Liver (tissue), 9 donors: Measurements from ENCODE around the gene ENKD1. TPM values are rescaled to one million over a fixed set of nuclear protein-coding genes. Genes with fewer than 3 reads are reported as not detected.
A peak's percentile ranks its signal among the peaks of the same experiment; 100 is the strongest.

Experiments used
- DNase-seq: peaks from one replicate; pipeline ENCODE4 v3.0.0-alpha.2; 2017; ENCODE audit warnings: low spot score
- H3K27ac ChIP-seq, 2 donors: one replicate each; pipeline ENCODE4 v1.7.0; 2013; ENCODE audit warnings: inconsistent platforms in 2 of 2, low read length in 2 of 2, control low read depth in 1 of 2, low read depth in 1 of 2, mild to moderate bottlenecking in 1 of 2
- H3K27me3 ChIP-seq, 4 donors: one replicate each; pipeline versions ENCODE4 v1.6.1 to v1.7.0; 2013; ENCODE audit warnings: low read length in 3 of 4, inconsistent platforms in 1 of 4, mild to moderate bottlenecking in 1 of 4, moderate library complexity in 1 of 4; ENCODE audit not compliant: control insufficient read depth in 4 of 4, insufficient read depth in 4 of 4
- H3K36me3 ChIP-seq, 4 donors: one replicate each; pipeline versions ENCODE4 v1.6.1 to v1.7.0; 2013; ENCODE audit warnings: low read length in 3 of 4, mild to moderate bottlenecking in 3 of 4, low read depth in 1 of 4, moderate library complexity in 1 of 4; ENCODE audit not compliant: control insufficient read depth in 4 of 4, insufficient read depth in 3 of 4
- H3K4me1 ChIP-seq, 4 donors: one replicate each; pipeline versions ENCODE4 v1.6.1 to v1.7.0; 2013; ENCODE audit warnings: low read length in 3 of 4, mild to moderate bottlenecking in 3 of 4, moderate library complexity in 1 of 4; ENCODE audit not compliant: control insufficient read depth in 4 of 4, insufficient read depth in 4 of 4
- H3K4me3 ChIP-seq, 3 donors: one replicate each; pipeline versions ENCODE4 v1.6.1 to v1.7.0; 2013; ENCODE audit warnings: low read length in 3 of 3, control low read depth in 1 of 3, low read depth in 1 of 3, mild to moderate bottlenecking in 1 of 3
- H3K9ac ChIP-seq, 2 donors: one replicate each; pipeline ENCODE4 v1.7.0; 2013; ENCODE audit warnings: low read length in 2 of 2, mild to moderate bottlenecking in 2 of 2, moderate library complexity in 2 of 2, control low read depth in 1 of 2, low read depth in 1 of 2
- H3K9me3 ChIP-seq, 4 donors: one replicate each; pipeline versions ENCODE4 v1.6.1 to v1.7.0; 2013; ENCODE audit warnings: low read length in 3 of 4; ENCODE audit not compliant: control insufficient read depth in 4 of 4
- EGR1 ChIP-seq, 2 donors: IDR thresholded peaks; 2 replicates each; pipeline ENCODE4 v1.6.1; 2016 to 2018; ENCODE audit warnings: antibody characterized with exemption in 2 of 2, low read depth in 2 of 2
- FOXA1 ChIP-seq: IDR thresholded peaks from 2 replicates; pipeline ENCODE4 v1.6.1; 2016; ENCODE audit warnings: antibody characterized with exemption
- FOXA2 ChIP-seq: IDR thresholded peaks from 2 replicates; pipeline ENCODE4 v1.6.1; 2016; ENCODE audit warnings: antibody characterized with exemption
- GABPA ChIP-seq, 2 donors: IDR thresholded peaks in 1 of 2; conservative IDR thresholded peaks in 1 of 2; 2 replicates each; pipeline ENCODE4 v1.6.1; 2016; ENCODE audit warnings: antibody characterized with exemption in 2 of 2, mild to moderate bottlenecking in 1 of 2, moderate library complexity in 1 of 2
- HNF4A ChIP-seq, 2 donors: conservative IDR thresholded peaks; 2 replicates each; pipeline ENCODE4 v1.6.1; 2016; ENCODE audit warnings: antibody characterized with exemption in 2 of 2, mild to moderate bottlenecking in 2 of 2
- HNF4G ChIP-seq: IDR thresholded peaks from 2 replicates; pipeline ENCODE4 v1.6.1; 2016; ENCODE audit warnings: antibody characterized with exemption
- JUND ChIP-seq, 2 donors: IDR thresholded peaks; 2 replicates each; pipeline ENCODE4 v1.6.1; 2016; ENCODE audit warnings: antibody characterized with exemption in 2 of 2
- RAD21 ChIP-seq, 2 donors: IDR thresholded peaks; 2 replicates each; pipeline ENCODE4 v1.6.1; 2016; ENCODE audit warnings: antibody characterized with exemption in 2 of 2, mild to moderate bottlenecking in 2 of 2
- REST ChIP-seq: IDR thresholded peaks from 2 replicates; pipeline ENCODE4 v1.6.1; 2016; ENCODE audit warnings: antibody characterized with exemption, mild to moderate bottlenecking
- RXRA ChIP-seq, 2 donors: IDR thresholded peaks; 2 replicates each; pipeline ENCODE4 v1.6.1; 2017 to 2018; ENCODE audit warnings: antibody characterized with exemption in 2 of 2, mild to moderate bottlenecking in 1 of 2
- SP1 ChIP-seq: IDR thresholded peaks from 2 replicates; pipeline ENCODE4 v1.6.1; 2018; ENCODE audit warnings: antibody characterized with exemption, mild to moderate bottlenecking
- TAF1 ChIP-seq: conservative IDR thresholded peaks from 2 replicates; pipeline ENCODE4 v1.6.1; 2016; ENCODE audit warnings: antibody characterized with exemption, mild to moderate bottlenecking
- YY1 ChIP-seq: IDR thresholded peaks from 2 replicates; pipeline ENCODE4 v1.6.1; 2016; ENCODE audit warnings: antibody characterized with exemption, mild to moderate bottlenecking
- ZBTB33 ChIP-seq: IDR thresholded peaks from 2 replicates; pipeline ENCODE4 v1.6.1; 2016; ENCODE audit warnings: antibody characterized with exemption
- WGBS: extraction: QIAGEN DNeasy Blood & Tissue Kit; methylation state at CpG from one replicate; pipeline ENCODE4 v1.1.7; 2013; 5-methylcytosine and 5-hydroxymethylcytosine counted together
- polyA plus RNA-seq, 2 donors: library from polyadenylated mRNA; stranded (reverse) in 1 of 2; unstranded in 1 of 2; fragments of 200-250 nt in 1 of 2; fragments of >200 nt in 1 of 2; fragmentation: Nextera tagmentation in 1 of 2; extraction: Ambion mirVana in 1 of 2; gene quantifications; one replicate each; pipeline versions ENCODE4 v1.2.1 to v1.2.3, GENCODE V29; 2013 to 2015
- total RNA-seq, 2 donors: library from RNA; depleted of rRNA; stranded (reverse); fragments of >200 nt; gene quantifications; one replicate each; pipeline ENCODE4 v1.2.3, GENCODE V29; 2014
- TF ChIP-seq, protein P1 (sequence below): fragments of 150-350 bp; IDR thresholded peaks from 2 replicates; pipeline ENCODE4 v1.5.1; 2017; ENCODE audit warnings: improper control_type of control experiment, low read depth, low read length; ENCODE audit not compliant: missing input control
- TF ChIP-seq, protein P2 (sequence below): IDR thresholded peaks from 2 replicates; pipeline ENCODE4 v1.6.1; 2016; ENCODE audit warnings: antibody characterized with exemption
- TF ChIP-seq, protein P3 (sequence below): IDR thresholded peaks from 2 replicates; pipeline ENCODE4 v1.6.1; 2016; ENCODE audit warnings: antibody characterized with exemption
- donor health status: healthy.
- donor health status: healthy.
- donor health status: healthy.
- donor health status: healthy.
- donor health status: healthy.

ENKD1 gene
- total and polyA plus RNA-seq, 4 donors: 2.6 to 7.8 (median 4.7) TPM

- H3K9me3 ChIP-seq: no peaks in the 10 kb centered on the region
- H3K4me3 ChIP-seq: no peak overlapping the region
- H3K27ac ChIP-seq: peak overlapping the region; percentile 58 to 71
- H3K36me3 ChIP-seq: no peaks in the 10 kb centered on the region
- DNase-seq: no peak
- TF ChIP-seq HNF4G: no peak
- no peak overlapping the region for H3K9ac ChIP-seq
- 88% methylated on average over 6 of the region's 6 CpGs for WGBS
- peaks cover 25 to 80% (median 60%) of the 10 kb centered on the region in 4 donors for H3K4me1 ChIP-seq
- H3K27me3 ChIP-seq: no peaks in the 10 kb centered on the region
These were observed 2.7 kb downstream of the ENKD1 start for GRCh38 chr16:67663877-67664222.

DNA sequence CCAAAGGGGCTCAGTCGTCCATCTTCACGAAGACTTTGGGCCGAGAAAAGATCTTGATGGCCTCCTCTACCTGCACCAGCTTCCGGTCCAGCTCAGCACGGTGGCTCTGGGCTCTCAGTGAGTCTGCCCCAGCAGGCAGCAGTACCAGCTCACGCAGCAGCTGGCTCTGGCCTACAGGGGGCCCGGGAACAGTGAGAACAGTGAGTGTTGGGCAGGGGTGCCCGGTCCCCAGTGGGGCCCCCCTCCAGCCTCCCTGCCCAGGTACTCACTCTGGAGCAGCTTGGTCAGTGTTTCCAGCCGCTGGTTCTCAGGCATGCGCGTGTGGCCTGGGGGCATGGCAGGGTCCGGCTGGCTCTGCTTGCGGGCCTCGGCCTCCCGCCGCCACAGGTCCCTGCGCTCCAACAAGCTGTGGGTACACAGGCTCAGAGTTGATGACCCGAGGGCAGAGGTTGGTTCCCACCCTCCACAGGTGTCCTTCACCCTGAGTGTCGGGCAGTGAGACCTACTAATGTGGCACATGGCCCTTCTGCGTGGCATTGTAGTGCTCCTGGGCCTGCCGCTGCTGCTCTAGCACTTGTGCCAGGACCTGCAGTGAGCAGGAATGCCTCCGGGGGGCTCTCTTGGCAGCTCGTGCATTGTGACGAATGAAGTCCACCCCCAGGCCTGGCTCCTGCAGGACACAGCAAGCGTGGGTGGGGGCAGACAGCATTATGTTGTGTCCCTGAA is 3.2 kb downstream of the ENKD1 start:
- peak in 1 of 2 donors; percentile 19 for TF ChIP-seq RAD21 (IDR thresholded peaks at IDR 0.05)
- peak; percentile 63 to 67 for TF ChIP-seq RXRA (IDR thresholded peaks at IDR 0.05)
- peak; percentile 80 to 86 for TF ChIP-seq HNF4A (conservative IDR thresholded peaks at IDR 0.05)
- no peak for TF ChIP-seq GABPA (IDR thresholded peaks at IDR 0.05 in 1 of 2, conservative IDR thresholded peaks at IDR 0.05 in 1 of 2)
- peak; percentile 60 for TF ChIP-seq SP1
- TF ChIP-seq JUND (IDR thresholded peaks at IDR 0.05): no peak
- TF ChIP-seq, protein P1, sequence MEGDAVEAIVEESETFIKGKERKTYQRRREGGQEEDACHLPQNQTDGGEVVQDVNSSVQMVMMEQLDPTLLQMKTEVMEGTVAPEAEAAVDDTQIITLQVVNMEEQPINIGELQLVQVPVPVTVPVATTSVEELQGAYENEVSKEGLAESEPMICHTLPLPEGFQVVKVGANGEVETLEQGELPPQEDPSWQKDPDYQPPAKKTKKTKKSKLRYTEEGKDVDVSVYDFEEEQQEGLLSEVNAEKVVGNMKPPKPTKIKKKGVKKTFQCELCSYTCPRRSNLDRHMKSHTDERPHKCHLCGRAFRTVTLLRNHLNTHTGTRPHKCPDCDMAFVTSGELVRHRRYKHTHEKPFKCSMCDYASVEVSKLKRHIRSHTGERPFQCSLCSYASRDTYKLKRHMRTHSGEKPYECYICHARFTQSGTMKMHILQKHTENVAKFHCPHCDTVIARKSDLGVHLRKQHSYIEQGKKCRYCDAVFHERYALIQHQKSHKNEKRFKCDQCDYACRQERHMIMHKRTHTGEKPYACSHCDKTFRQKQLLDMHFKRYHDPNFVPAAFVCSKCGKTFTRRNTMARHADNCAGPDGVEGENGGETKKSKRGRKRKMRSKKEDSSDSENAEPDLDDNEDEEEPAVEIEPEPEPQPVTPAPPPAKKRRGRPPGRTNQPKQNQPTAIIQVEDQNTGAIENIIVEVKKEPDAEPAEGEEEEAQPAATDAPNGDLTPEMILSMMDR: peak; percentile 16
- Histone ChIP-seq H3K27ac (peak overlapping the region; percentile 58 to 71), H3K4me3 (no peak overlapping the region), H3K27me3 (no peaks in the 10 kb centered on the region), H3K36me3 (no peaks in the 10 kb centered on the region), H3K4me1 (peaks cover 23 to 75% (median 56%) of the 10 kb centered on the region in 4 donors), H3K9me3 (no peaks in the 10 kb centered on the region), H3K9ac (peak overlapping the region in 1 of 2 donors; percentile 40)
- 54% methylated on average over 25 of the region's 25 CpGs for WGBS
- no peak for DNase-seq

GRCh38 chr16:67662653-67663010 is 3.9 kb downstream of the ENKD1 start:
- no peak overlapping the region for H3K4me3 ChIP-seq
- peaks cover 18 to 68% (median 50%) of the 10 kb centered on the region in 4 donors for H3K4me1 ChIP-seq
- H3K27me3 ChIP-seq: no peaks in the 10 kb centered on the region
- no peaks in the 10 kb centered on the region for H3K9me3 ChIP-seq
- peak overlapping the region; percentile 58 to 71 for H3K27ac ChIP-seq
- no peak for DNase-seq
- peak overlapping the region in 1 of 2 donors; percentile 40 for H3K9ac ChIP-seq
- H3K36me3 ChIP-seq: no peaks in the 10 kb centered on the region
- no peak for TF ChIP-seq TAF1
- no peak for TF ChIP-seq JUND (IDR thresholded peaks at IDR 0.05)
- TF ChIP-seq EGR1 (IDR thresholded peaks at IDR 0.05; ENCODE audit: low read depth in 2 of 2): no peak
- no peak for TF ChIP-seq RXRA (IDR thresholded peaks at IDR 0.05)
- TF ChIP-seq, protein P1: no peak
- TF ChIP-seq YY1: no peak
- TF ChIP-seq, protein P2, sequence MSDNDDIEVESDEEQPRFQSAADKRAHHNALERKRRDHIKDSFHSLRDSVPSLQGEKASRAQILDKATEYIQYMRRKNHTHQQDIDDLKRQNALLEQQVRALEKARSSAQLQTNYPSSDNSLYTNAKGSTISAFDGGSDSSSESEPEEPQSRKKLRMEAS: no peak
- no peak for TF ChIP-seq REST
- TF ChIP-seq RAD21 (IDR thresholded peaks at IDR 0.05): no peak
- no peak for TF ChIP-seq ZBTB33
- TF ChIP-seq HNF4A (conservative IDR thresholded peaks at IDR 0.05): no peak
- TF ChIP-seq SP1: no peak
- TF ChIP-seq FOXA1: no peak
- no peak for TF ChIP-seq GABPA (IDR thresholded peaks at IDR 0.05 in 1 of 2, conservative IDR thresholded peaks at IDR 0.05 in 1 of 2)
- TF ChIP-seq FOXA2: no peak
- TF ChIP-seq, protein P3, sequence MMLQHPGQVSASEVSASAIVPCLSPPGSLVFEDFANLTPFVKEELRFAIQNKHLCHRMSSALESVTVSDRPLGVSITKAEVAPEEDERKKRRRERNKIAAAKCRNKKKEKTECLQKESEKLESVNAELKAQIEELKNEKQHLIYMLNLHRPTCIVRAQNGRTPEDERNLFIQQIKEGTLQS: no peak
- TF ChIP-seq HNF4G: no peak
